ENCODE measurements around the gene LEPR.
"Not testable (repeated sequence)": the region's sequence is repeated elsewhere in the genome, so short reads cannot be mapped to it uniquely, and the experiment has no call there.

Gene LEPR

DNA sequence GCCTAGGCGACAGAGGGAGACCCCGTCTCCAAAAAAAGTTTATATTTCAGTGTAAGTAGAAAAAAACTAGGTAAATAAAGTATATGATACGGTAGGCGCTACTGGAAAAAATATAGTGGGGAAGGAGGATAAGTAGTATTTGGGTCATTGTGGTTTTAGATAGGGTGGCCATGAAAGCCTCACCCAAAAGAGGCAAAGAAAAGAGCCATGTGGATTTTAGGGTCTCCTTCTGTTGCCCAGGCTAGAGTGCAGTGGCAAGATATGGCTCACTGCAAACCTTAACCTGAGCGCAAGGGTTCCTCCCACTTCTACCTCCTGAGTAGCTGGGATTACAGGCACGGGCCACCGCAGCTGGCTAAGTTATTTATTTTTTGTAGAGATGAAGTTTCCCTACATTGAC, 17.1 kb downstream of the LEPR start:
- DNase-seq, result no peak

DNA sequence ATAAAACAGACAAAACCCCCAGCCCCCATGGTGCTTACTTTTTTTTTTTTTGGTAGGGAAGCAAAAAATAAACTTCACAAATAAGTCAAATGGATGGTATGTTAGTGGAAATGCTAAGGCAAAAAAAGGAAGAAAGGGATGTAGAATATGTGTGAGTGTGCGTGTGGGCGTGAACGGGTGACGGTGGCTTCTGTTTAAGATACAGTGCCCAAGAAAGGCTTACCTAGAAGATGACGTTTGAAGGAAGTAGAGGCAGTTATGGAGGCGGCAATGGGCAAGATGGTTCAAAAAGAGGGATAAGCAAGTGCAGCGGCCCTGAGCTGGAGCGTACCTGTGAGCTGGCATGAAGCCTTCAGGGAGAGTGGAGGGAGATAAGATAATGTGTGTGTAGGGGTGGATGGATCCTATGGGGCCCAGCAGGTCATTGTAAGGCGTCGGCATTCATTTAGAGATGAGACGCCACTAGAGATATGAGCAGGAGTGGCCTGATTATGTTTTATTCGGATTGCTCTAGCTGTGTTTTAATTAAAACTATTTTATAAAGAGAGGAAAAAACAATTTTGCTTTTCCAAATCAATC, 19.9 kb downstream of the LEPR start:
- no peak for DNase-seq

DNA sequence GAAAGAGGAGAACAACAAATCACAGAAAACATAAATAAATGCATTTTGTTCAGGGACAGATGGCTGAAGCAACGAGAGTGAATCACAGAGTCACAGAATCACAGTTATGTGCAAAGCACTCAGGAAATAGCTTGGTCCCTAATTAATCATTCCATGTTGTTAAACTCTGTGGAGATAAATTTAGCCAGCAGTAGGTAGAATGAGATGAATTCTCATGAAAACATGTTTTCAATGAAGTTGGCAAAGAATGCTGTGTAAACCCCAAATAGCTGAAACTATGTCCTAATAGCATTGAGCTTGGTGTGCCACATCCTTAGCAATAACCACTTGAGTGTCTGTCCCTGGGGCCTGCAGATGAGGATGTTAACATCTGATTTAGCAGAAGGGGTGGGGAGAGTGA, 20.4 kb downstream of the LEPR start:
- DNase-seq, result no peak

DNA sequence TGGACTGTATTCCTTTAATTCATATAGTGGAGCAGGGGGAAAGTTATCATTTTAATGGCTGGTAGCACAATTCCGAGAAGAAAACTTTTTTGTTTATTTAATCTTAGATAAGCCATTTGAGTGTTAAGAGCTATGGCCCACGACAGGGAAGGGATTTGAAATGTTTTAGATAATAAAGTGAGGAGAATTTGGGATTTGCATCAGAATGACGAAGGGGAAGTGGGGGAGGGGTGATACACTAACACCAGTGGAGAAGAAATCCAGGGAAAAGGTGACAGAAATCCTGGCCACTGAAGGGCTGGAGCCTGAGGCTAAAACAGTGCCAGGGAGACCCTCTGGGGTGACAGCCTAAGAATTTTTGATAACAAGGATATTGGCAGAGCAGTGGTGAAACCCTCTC, 21.0 kb downstream of the LEPR start:
- DNase-seq, result no peak

DNA sequence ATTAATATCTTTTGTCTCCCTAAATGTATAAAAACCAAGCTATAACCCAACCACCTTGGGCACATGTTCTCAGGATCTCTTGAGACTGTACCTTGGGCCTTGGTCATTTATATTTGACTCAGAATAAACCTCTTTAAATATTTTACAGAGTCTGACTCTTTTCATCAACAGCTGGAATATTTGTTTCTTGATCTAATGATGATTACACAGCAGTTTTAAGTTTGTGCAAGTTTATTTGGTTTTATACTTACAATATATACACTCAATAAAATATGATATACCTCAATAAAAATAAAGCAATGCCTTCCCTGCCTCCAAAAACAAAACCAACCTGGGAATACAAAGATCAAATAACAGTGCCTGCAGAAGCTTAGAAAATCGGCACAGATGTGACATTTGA, 22.0 kb downstream of the LEPR start:
- DNase-seq, result no peak

DNA sequence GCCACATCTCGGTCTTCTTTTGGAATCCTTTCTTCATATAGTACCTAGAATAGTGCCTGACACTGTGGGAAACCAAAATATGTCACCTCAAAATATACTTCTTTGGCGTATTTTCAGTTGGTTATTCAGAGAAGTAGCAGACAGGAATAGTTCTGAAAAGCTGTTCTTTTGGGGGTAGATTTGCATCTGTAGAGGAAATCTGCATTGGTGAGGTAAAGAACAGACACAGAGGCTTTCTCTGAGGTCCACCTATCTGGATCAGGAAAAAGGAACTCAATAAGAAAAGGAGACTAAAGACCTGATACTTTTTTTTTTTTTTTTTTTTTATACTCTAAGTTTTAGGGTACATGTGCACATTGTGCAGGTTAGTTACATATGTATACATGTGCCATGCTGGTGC, 23.2 kb downstream of the LEPR start:
- no peak for DNase-seq

DNA sequence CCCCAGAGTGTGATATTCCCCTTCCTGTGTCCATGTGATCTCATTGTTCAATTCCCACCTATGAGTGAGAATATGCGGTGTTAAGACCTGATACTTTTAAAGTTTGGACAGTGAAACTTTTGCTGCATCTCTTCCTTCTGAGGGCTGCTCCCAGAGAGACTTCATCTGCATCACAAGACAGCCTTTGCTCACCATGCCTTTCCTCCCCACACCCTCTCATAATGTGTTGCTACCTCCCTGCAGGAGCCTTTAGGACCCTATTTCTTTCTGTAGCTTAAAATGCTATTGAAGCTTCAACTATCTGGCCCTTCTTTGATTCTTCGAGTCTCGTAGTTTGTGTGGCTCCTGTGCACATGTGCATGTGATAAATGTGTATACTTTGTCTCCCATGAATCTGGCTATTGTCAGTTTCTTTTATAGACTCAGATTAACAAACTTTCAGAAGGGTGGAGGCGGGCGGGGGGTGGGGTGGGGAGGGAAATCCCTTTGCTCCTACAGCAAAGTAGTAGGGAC, 23.7 kb downstream of the LEPR start:
- no peak for DNase-seq

DNA sequence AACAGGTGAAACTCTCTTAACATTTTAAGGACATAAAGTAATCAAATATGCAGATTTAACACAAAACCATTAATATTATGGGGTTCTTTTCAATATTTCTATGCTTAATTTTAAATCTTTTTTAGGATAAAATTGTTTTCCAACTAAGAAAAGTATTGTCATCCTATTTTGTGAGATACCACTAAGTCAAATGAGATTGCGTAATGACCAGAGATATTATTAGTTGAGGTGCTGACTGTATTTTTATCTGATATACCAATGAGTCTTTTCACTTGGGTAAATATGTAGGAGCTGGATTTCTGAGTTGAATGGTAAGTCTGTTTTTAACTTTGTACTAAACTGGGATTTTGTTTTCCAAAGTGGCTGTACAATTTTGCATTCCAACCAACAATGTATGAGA, 25.4 kb downstream of the LEPR start:
- no peak for DNase-seq

DNA sequence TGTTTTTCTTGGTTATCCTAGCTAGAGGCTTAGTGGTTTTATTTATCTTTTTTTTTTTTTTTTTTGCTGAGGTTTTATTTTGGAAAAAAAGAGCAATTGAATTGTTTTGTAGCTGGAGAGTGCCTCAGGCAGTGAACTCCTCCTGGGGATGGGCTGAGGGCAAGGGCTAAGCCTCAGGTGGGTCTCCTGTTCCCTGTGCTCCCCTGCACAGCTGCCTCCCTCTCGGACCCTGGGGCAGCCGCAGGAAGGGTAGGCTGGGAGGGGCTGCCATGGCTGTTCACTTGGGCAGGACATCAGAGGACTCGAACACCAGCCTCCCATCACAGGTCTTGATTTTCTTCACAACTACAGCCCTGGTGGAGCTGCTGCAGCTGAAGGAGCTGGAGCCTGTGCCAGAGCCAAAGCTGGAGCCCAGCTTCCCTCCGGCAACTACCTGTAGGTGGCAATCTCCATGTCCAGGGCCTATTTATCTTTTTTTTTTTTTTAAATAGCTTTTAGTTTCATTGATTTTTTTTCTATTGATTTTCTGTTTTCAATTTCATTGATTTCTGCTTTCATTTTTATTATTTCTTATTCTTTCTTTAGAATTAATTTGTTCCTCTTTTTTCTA, 28.9 kb downstream of the LEPR start:
- no peak for DNase-seq

DNA sequence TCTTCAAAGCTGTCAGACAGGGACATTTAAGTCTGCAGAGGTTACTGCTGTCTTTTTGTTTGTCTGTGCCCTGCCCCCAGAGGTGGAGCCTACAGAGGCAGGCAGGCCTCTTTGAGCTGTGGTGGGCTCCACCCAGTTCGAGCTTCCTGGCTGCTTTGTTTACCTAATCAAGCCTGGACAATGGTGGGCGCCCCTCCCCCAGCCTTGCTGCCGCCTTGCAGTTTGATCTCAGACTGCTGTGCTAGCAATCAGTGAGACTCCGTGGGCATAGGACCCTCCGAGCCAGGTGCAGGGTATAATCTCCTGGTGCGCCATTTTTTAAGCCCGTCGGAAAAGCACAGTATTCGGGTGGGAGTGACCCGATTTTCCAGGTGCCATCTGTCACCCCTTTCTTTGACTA, 35.2 kb downstream of the LEPR start:
- not testable (repeated sequence) for DNase-seq

DNA sequence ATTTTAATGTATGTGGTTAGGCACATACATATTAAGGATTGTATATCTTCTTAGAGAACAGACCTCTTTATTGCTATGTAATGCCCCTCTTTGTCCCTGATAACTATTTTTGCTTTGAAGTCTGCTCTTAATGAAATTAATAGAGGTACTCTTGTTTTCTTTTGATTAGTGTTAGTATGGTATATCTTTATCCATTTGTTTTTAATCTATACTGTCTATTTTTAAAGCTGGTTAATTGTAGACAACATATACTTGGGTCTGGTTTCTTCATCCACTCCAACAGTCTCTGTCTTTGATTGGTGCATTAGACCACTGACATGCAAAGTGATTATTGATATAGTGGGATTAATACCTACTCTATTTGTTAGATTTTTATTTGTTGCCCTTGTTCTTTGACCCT, 36.0 kb downstream of the LEPR start:
- DNase-seq, result no peak

DNA sequence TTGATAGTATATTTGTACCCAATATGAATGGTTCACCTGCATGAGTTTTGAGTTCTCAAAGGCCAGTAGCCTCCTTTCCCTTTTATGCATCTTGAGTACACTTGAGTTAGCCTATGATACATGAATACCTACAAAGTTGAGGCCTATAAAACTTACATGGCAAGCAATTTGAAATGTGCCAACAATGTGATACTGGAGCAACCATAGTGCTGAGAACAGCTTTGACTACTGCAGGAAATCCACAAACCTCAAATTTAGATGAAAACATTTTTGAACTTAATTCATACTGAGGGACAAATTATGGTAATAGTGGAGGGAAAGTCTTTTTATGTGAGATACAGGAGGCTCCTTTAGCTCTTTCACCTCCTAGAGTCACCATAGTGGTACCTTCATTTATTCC, 37.4 kb downstream of the LEPR start:
- DNase-seq, result no peak

DNA sequence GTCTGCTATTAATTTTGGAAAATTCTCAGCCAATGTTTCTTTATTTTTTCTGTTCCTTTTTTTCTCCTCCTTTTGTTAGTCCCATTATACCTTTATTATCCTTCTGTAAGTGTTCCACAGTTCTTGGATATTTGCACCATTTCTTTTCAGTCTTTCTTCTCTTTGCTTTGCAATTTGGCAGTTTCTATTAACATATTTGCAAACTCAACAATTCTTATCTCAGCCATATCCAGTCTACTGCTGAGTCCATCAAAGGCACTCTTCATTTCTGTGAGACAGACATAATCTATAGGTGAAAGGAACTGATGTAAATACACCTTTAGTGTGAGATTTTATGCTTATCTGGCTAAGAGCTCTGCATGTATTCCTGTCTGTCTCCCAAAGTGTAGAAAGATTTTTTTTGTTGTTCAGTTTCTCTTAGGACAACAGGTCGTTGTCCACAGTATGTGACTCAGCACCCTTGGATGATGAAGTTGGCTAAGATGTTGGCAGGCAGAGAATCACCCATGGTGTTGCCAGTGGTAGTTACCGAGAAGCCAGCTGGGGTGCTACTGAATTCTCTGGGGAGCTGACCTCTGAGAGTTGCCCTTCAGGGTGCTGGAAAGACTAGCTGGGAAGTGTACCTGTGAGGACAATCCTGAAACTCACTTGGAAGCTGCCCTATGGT, 38.4 kb downstream of the LEPR start:
- DNase-seq, result no peak

DNA sequence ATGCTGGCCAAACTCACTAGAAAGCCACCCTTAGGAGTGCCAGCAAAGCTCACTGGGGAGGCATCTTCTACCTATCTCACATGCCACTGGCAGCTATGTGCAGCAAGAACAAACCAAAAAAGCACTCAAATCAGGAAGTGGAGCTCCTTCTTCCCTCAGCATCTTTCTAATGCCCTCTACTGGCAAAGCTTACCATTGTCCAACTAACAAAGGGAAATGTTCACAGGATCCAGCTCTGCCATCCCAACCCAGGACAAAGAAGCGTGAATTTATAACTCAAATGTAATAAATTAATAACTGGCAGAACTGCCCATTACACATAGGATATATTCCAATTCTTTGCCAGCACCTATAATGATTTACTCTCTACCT, 38.9 kb downstream of the LEPR start:
- DNase-seq, result peak; percentile 36

DNA sequence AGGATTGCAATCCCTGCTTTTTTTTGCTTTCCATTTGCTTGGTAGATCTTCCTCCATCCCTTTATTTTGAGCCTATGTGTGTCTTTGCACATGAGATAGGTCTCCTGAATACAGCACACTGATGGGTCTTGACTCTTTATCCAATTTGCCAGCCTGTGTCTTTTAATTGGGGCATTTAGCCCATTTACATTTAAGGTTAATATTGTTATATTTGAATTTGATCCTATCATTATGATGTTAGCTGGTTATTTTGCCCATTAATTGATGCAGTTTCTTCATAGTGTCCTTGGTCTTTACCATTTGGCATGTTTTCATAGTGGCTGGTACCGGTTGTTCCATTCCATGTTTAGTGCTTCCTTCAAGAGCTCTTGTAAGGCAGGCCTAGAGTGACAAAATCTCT, 45.4 kb downstream of the LEPR start:
- not testable (repeated sequence) for DNase-seq

DNA sequence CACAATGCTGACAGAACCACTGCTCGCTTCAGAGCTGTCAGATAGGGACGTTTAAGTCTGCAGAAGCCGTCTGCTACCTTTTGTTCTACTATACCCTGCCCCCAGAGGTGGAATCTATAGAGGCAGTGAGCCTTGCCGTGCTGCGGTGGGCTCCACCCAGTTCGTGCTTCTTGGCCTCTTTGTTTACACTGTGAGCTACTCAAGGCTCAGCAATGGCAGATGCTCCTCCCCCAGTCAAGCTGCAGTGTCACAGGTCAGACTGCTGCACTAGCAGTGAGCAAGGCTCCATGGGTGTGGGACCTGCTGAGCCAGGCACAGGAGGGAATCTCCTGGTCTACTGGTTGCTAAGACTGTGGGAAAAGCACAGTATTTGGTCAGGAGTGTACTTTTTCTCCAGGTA, 47.1 kb downstream of the LEPR start:
- peak; percentile 81 for DNase-seq

DNA sequence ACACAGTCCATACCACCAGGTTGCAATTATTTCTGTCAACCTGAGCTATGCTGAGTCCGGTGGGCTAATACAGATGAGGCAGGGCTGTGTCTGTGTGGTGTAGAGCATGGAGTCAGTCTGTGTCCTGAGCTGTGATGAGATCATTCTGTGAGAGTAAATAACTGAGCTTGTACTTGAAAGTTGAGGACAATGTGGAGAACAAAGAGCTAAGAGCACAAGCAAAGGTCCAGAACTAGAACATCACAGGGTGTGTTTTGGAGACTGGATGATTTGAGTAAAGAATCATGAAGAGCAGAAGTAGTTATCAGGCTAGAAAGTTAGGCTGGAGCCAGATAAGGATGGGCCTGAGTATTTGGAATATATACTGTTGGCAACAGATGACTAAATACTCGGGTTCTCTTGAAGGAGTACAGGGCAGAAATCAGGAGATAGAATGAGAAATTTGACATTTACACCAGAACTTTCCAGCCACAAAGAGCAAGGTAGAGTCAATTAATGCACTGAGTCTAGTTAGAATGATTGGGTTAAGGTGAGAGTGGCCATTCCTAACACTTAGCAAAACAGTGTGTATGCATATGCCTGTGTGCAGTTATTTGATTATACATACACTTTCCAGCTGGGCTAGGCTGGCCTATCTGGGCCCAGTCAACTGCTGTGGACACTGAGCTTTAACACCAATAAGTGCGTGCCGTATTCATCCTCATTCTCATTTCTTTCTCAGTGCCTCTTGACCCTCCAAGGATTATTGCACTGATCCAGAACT, 48.8 kb downstream of the LEPR start:
- DNase-seq, result no peak

DNA sequence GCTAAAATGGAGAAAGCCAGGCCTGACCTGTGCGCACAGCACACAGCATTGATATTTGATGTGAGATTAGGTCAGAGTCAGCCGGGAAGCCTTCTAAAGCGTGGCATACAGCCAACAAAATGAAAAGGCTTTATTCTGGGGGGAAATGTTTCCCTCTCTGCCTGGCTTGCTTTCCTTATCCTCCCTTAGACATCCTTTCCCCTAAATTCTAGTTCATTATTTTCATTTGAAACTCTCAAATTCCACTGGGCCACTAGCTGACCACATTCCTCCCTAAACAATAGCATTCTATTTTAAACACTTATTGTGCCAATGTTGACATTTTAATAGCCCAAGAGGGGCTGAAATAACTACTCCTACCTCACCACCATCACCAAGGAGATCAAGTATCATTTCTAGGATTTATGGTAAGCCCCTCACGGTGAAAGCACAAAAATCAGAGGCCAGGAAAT, 49.4 kb downstream of the LEPR start:
- DNase-seq, result peak; percentile 13

Data from NCI-H2171 treated with DMSO at 0.1 percent for 48 hours (cell line).